Spleen (tissue), 7 donors: ENCODE data around the gene NACA.

ENCODE experiments used
- CTCF ChIP-seq, 11 experiments: fragments of 200-600 bp in 7 of 11; fragments of 450-650 bp in 4 of 11; sonication (generic) in 4 of 11; IDR thresholded peaks in 8 of 11; conservative IDR thresholded peaks in 3 of 11; 1 replicate in 7 of 11; 2 replicates in 4 of 11; pipeline versions ENCODE4 v1.4.0 to v1.8.0; 2016 to 2021; ENCODE audit warnings: antibody characterized with exemption in 11 of 11, inconsistent platforms in 4 of 11, mild to moderate bottlenecking in 1 of 11
- POLR2A ChIP-seq, 3 donors: fragments of 450-650 bp; IDR thresholded peaks; one replicate each; pipeline ENCODE4 v1.5.1; 2017; ENCODE audit warnings: antibody characterized with exemption in 3 of 3, mild to moderate bottlenecking in 1 of 3
- donor health status: DM: no; HTN: no; CAD: no; lungs with moderate emphysema.
- donor health status: DM: no; HTN: no; CAD: no.
- donor health status: DM: no; HTN: no; CAD: no.

- TF ChIP-seq CTCF (IDR thresholded peaks at IDR 0.05 in 8 of 11, conservative IDR thresholded peaks at IDR 0.05 in 3 of 11) (no peak), POLR2A (IDR thresholded peaks at IDR 0.05) (no peak)
Measured at GRCh38 chr12:56768424-56768823, 43.3 kb upstream of the NACA start.
